Dermis microvascular lymphatic vessel endothelial cell (primary cell): ENCODE measurements around the gene MYH7B. TPM values are rescaled to one million over a fixed set of nuclear protein-coding genes. Genes with fewer than 3 reads are reported as not detected.
A peak's percentile ranks its signal among the peaks of the same experiment; 100 is the strongest.

Experiments used
- DNase-seq, 2 donors: peaks; one replicate each; pipeline versions ENCODE4 v3.0.0 to v3.0.0-alpha.2; 2010; ENCODE audit warnings: low read depth in 2 of 2
- total RNA-seq: library from RNA; depleted of rRNA; stranded (reverse); fragments of >200 nt; gene quantifications from 2 replicates; pipeline ENCODE4 v1.2.1, GENCODE V29; 2014

The MYH7B gene
- total RNA-seq, 1 donor from 2014 or later: not detected

DNA sequence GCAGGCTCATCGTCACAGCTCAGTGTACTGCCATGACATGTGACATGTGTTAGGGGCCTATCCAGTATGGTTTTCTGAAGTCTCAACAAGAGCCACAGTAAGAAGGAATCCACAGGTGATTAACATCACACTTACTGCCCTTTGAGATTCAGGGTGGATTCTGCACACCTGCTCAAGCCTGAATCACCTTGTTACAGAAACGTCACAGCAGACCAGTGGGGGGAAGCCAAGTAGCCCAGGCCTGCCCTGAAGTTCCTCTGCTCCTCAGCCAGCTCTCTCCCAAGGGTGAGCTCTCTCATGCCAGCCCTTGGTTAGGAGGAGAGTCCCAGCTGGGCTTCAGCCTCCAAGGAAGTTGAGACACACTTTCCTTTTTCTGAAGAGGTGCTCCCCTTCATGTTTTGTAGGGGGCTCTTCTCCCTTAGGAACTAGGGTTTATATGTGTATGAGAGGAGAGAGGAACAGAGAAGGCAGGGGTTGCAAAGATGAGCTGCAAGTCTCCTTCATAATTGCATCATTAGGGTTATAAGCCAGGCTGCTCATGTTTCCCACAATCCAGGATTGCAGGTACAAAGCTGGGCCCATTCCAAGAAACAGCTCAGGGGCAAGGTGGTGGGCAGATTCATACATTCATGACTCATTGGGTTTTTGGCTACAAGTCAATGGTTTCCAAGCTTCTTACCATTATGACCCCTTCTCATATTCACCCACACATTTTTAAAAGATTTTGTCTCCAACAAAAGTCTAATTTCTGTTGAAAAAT is 11.7 kb upstream of the MYH7B start:
- no peak for DNase-seq

DNA sequence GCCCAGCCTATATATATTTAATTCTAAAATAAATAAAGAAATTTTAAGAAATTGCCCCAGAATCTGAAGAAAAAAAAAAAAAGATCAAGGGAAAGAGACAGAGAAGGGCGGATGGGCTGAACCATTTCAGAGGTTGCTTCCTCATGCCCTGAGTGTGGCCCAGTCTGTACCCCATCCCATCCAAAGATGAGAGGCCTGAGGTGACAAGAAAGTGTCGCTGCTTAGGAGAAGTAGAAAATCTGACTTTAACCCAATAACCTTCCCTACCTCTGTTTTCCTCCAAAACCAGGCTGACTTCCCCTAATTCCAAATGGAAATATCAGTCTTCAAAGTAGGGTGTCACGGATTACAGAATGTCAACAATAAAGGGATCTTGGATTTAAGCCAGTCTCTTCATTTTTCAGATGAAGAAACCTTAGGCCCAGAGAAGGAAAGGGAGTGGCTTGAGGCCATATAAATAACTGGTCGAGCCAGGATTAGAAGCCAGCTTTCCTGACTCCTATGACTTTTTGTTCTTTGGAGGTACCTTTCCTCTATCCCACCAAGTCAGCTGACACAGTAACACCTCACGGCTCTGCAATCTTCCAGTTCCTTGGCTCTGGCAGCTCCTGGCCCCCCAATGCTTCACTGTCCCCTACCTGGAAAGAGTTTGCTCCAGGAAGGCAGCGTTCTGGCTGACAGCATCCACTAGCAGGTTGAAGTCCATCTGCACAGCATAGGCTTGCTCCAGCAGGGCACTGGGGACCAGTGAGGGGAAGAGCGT is 10.2 kb upstream of the MYH7B start:
- DNase-seq: no peak

DNA sequence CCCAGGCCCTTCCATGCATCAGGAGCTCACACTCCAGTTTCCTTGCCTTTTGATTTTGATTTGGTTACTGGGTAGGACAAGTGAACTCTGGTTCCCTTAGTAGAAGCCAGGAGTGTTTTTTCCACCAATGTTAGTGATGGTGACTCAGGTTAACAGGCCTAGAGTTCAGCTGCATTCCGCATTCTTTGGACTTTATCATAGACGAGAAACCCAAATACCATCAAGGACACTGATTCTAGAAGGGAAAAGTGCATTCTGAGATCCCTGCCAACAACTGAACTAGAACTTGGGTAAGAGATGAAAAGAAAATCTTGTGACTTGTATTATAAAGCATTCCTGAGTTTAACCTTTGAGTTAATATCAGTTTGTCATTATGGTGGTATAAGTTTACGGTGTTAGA is 9.0 kb upstream of the MYH7B start:
- no peak for DNase-seq

DNA sequence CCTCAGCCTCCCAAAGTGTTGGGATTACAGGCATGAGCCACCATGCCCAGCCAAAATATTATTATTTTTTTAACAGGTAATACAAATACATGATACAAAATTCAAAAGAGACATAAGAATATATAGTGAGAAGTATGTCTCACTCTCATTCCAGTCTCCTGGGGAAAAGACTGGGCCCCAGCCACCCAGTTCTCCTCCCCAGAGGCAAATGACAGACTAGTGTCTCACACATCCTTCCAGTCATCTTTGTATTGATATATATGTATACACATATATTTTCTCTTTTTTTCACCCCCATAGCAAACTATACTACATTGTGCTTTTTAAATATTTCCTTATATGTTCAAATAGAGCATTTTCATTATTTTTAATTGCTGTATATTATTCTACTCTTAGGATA is 8.3 kb upstream of the MYH7B start:
- no peak for DNase-seq

GRCh38 chr20:34948030-34948429 is 7.6 kb upstream of the MYH7B start:
- DNase-seq: no peak

DNA sequence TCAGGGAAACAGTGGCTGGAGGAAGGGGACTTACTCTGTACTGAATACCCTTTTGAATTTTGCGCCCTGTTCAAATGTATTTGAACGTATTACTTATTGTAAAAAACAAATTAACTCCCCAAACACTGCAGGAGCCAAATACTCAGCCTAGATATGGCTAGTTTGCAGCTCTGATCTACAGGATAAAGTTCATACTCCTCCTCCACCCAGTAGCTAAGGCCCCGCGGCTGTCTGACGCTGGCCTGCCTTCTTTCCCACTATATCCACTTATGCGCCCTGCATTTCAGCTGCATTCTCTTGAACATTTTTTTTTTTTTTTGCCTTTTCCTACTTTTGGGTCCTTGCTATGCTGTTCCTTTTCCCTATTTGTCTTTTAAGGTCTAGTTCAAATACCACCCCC is 6.5 kb upstream of the MYH7B start:
- DNase-seq: no peak

GRCh38 chr20:34951252-34951651 is 4.4 kb upstream of the MYH7B start:
- no peak for DNase-seq

DNA sequence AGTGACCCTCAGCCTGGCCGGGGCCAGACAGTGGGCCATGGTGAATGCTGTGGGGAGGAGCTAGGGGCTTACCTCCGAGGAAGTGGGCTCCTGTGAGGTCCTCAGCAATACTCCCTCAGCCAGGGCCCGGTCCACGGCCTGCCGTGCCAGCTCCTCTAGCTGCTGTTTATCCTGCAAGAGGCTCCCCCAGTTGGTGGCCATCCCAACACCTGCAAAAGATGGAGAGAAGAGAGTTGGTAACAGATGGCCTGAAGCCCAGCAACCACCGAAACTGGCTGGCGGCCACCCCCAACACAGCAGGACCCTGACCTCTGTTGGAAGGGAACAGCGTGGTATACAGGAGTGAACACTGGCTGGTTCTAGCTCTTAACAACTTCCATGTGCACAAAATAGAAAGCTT is 4.0 kb upstream of the MYH7B start:
- peak in 1 of 2 donors; percentile 47 for DNase-seq

- no peak for DNase-seq
Measured at GRCh38 chr20:34952671-34953070, 3.0 kb upstream of the MYH7B start.

DNA sequence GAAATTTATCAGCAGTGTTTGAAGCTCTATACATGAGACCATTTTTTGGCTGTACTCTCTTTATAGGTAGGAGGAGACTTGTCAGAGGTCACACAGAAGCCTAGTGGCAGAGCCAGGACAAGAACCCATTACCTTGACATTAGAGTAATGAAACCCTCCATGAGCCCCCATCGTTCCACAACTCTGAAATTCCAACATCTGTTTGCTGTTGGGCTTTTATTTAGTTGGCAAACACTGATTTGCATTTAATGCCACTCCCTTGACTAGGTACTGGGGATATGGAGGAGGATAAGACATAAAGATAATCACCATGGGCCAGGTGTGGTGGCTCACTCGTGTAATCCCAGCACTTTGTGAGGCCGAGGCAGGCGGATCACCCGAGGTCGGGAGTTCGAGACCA is 1.7 kb upstream of the MYH7B start:
- DNase-seq: no peak

DNA sequence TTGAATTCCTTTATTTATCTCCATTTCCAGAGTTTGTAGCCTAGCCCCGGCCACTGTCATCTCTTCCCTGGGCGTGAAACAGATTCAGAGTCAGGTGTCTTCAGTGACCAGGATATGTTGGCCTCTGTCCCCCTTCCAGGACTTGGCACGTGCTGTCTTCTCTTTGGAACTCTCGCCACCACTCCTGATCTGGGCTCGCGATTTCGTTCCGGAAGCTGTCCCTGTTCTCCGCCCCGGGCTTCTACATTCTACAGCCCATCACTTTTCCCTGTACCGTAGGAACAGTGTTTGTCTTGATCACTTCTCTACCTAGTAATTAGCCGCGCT is 801 bp upstream of the MYH7B start:
- DNase-seq: peak; percentile 28 to 51

GRCh38 chr20:34956041-34956458 is 382 bp downstream of the MYH7B start:
- no peak for DNase-seq

DNA sequence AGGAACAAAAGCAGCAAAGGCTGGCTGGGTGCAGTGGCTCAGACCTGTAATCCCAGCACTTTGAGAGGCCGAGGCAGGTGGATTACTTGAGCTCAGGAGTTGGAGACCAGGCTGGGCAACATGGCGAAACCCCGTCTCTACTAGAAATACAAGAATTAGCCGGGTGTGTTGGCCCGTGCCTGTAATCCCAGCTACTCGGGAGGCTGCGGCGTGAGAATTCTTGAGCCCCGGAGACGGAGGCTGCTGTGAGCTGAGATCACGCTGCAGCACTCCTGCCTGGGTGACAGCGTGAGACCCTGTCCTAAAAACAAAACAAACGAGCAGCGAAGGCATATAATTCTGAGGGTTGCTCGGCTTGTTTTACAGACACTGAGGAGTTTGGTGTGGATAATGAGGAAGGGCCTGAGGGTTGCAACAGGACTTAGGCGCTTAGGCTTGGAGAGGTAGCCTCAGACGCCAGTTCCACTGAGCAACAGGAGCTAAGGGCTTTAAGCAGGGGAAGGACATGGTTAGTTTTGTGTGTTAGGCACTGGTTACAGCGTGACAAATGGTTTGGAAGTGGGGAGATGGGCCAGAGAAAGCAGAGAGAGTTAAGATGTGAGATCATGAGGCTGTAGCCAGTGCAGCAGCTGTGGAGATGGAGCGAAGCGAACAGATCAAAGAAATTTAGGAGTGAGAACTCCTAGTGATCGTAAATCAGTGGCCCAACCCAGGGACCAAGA is 1.2 kb downstream of the MYH7B start:
- DNase-seq: no peak

- DNase-seq: no peak
Measured at GRCh38 chr20:34964486-34964885, 8.8 kb downstream of the MYH7B start.

- no peak for DNase-seq
Measured at GRCh38 chr20:34965051-34965450, 9.4 kb downstream of the MYH7B start.

- no peak for DNase-seq
Measured at GRCh38 chr20:34967421-34967820, 11.8 kb downstream of the MYH7B start.

DNA sequence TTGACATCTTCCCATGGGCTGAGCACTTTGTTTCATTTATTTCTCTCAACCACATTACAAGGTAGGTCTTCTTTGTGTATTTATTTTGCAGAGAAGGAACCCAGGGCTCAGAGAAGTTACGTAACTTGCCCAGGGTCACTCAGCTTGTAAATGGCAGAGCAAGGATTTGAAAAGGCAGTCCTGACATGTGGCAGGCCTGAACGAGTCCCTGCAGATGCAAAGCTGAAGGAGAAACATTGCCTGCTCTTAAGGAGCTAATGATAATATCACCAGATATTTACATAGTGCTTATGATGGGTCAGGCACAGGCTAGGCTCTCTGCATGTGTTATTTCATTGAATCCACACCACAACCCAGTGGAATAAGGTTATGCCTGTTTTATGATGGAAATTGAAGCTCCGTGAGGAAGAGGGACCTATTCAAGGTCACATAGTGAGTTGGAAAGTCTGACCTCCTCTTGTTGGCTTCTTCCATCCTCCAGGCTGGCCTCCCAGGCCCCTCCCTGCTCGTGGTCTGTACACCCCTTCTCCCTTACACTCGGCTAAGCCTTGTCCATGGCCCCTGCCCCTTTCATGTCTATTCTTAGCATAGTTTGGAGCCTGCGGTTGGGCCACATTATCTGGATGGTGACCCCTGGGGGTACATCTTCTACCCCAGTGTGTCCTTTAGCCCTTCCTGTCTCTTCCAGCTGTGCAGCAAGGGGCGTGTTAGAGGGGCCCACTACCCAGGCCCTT is 12.5 kb downstream of the MYH7B start:
- no peak for DNase-seq

DNA sequence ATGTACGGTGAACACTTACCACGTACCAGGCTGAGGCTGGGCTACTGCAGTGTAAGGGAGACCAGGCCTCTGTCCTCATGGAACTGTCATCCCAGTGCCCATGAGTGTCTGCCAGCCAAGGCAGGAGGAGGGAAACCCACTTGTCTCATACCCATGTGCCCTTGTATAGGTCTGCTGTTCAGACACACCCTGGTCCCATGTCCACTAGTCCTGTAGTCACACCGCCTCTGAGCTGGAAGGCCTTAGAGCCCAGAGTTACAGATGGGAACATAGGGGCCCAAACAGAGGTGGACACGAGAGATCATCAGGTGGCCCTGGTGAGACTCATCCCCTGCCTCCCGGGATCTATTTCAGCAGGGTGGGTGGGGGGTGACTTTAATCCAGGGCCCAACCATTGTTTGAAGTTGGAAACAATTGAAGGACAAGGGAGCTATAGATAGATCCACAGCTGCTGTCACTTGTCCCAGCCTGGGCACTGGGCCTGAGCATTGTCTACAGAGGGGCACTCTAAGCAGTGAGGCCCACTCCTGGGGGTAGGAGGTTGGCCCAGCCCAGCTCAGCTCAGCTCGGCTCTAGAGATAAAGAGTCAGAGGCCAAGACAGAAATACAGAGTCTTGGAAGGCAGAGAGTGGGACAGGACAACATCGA is 14.6 kb downstream of the MYH7B start:
- DNase-seq: no peak

GRCh38 chr20:34970846-34971560 is 15.3 kb downstream of the MYH7B start:
- no peak for DNase-seq

- no peak for DNase-seq
Measured at GRCh38 chr20:34971561-34972235, 16.0 kb downstream of the MYH7B start.
